ENCODE measurements around the gene MEAF6. TPM values are rescaled to one million over a fixed set of nuclear protein-coding genes. Genes with fewer than 3 reads are reported as not detected.

MEAF6 gene
- total and polyA plus RNA-seq, 2 of the 4 experiments (the other 2 are of a cell fraction): 36.2 to 40.7 TPM

- TF ChIP-seq NFE2L2 (IDR thresholded peaks at IDR 0.05; ENCODE audit: low read depth, low read length) (no peak), MXI1 (IDR thresholded peaks at IDR 0.05; ENCODE audit: borderline replicate concordance, low read depth, low read length) (peak; percentile 79)
These were observed 39.6 kb upstream of the MEAF6 start, which contains the start of gene SNIP1 (continued) for GRCh38 chr1:37553927-37554808.

DNA sequence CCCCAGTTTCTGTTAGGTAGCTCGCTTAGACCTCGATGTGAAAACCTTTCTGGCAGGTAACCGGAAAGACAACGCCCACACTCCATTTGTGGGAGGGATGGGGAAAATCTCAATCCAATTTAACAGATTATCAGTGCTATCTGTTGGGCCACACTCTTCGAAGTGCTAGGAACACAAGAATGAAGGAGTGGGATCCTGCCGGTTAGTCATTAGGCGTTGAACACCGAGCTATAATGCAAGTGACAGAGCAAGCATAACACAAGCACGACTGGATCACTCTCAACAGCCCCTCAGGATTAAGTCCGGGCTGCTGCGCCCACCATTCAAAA, 39.0 kb upstream of the MEAF6 start:
- H2AK9ac ChIP-seq (replicated peaks; ENCODE audit: low read depth, low read length, poor library complexity): peak overlapping the region; percentile 7
- peak overlapping the region; percentile 88 for H3K4me3 ChIP-seq (ENCODE audit: insufficient read depth, low read depth, low read length)
- no peak overlapping the region for H2BK20ac ChIP-seq (ENCODE audit: low read depth, low read length)
- no peak overlapping the region for H4K91ac ChIP-seq (ENCODE audit: insufficient read depth, low read depth, low read length)
- H3K4ac ChIP-seq (ENCODE audit: low read depth, low read length): peak overlapping the region; percentile 74
- dilution Hi-C loops (cut with HindIII; ENCODE audit: low sequenced_read_pairs, unreplicated experiment): no loop called here
- peak overlapping the region; percentile 91 for H2AFZ ChIP-seq (replicated peaks; ENCODE audit: low read length, poor library complexity)
- peak overlapping the region; percentile 68 to 87 for H4K8ac ChIP-seq (ENCODE audit: low read depth in 2 of 2, low read length in 2 of 2)
- H3K4me2 ChIP-seq (ENCODE audit: low read depth, low read length): peak overlapping the region; percentile 99
- H3K79me1 ChIP-seq (ENCODE audit: low read depth in 1 of 2, low read length in 2 of 2): peaks cover 9 to 28% of the 10 kb centered on the region in 2 experiments; a peak in 3 of 4 replicates
- H3K14ac ChIP-seq (replicated peaks; ENCODE audit: low read depth, low read length): peak overlapping the region; percentile 26; the same call in 1 of the 2 replicates
- H2BK15ac ChIP-seq (ENCODE audit: low read depth, low read length): no peak overlapping the region
- H4K20me1 ChIP-seq (ENCODE audit: insufficient read depth, low read length): peaks cover 16% of the 10 kb centered on the region; the same call in 1 of the 2 replicates
- H3K23ac ChIP-seq (ENCODE audit: low read depth, low read length): peak overlapping the region; percentile 22; the same call in 1 of the 2 replicates
- no TSS peak for BruUV-seq (replicated peaks)
- H4K5ac ChIP-seq (ENCODE audit: low read depth, low read length): peak overlapping the region; percentile 53
- peak overlapping the region; percentile 62 for H2AK5ac ChIP-seq (ENCODE audit: low read depth, low read length)
- H3K9me1 ChIP-seq (ENCODE audit: insufficient read depth, low read length): peaks cover 4% of the 10 kb centered on the region; the same call in 1 of the 2 replicates
- H3K27ac ChIP-seq (ENCODE audit: insufficient read depth, low read length): peak overlapping the region; percentile 70
- H2BK120ac ChIP-seq (ENCODE audit: low read depth, low read length): no peak overlapping the region
- H3K36me3 ChIP-seq (ENCODE audit: control insufficient read depth, insufficient read depth, low read length): peaks cover 10% of the 10 kb centered on the region
- ATAC-seq (ENCODE audit: low read depth): no peak
- no peaks in the 10 kb centered on the region for H3K9me3 ChIP-seq (ENCODE audit: control insufficient read depth, insufficient read depth, low read length)
- in situ Hi-C loops (cut with MboI; ENCODE audit: low sequenced_read_pairs): no loop called here
- peaks cover 3% of the 10 kb centered on the region for H3K4me1 ChIP-seq (ENCODE audit: control insufficient read depth, insufficient read depth, low read length)
- no peak for DNase-seq
- no peaks in the 10 kb centered on the region for H3K27me3 ChIP-seq (ENCODE audit: control insufficient read depth, insufficient read depth, low read length)
- intact Hi-C loops (cut with micrococcal nuclease): no loop called here
- no peak overlapping the region for H2BK5ac ChIP-seq (ENCODE audit: low read depth, low read length, poor library complexity, severe bottlenecking)
- WGBS, 2 experiments (ENCODE audit: extremely low coverage in 2 of 2, insufficient read length in 1 of 2): 0% methylated on average over 4 of the region's 11 CpGs; no CpG with 5 or more reads in 1 of the 2 experiments
- POLR2A ChIA-PET (ENCODE audit: unreplicated experiment): no interaction called here
- H3K9ac ChIP-seq (ENCODE audit: low read depth, low read length): peak overlapping the region; percentile 78
- no peak overlapping the region for H3K56ac ChIP-seq (ENCODE audit: extremely low read depth, insufficient read depth, low read length)
- H3K18ac ChIP-seq (ENCODE audit: low read depth, low read length): no peak overlapping the region
- CTCF ChIA-PET: no interaction called here
- TF ChIP-seq RFX5 (IDR thresholded peaks at IDR 0.05; ENCODE audit: low read depth, low read length) (no peak), BHLHE40 (IDR thresholded peaks at IDR 0.05; ENCODE audit: low read depth, low read length) (no peak), MAFK (IDR thresholded peaks at IDR 0.05; ENCODE audit: low read depth, low read length) (no peak), RCOR1 (IDR thresholded peaks at IDR 0.05; ENCODE audit: insufficient replicate concordance, low read length) (no peak), RAD21 (IDR thresholded peaks at IDR 0.05; ENCODE audit: low read length) (no peak), MXI1 (IDR thresholded peaks at IDR 0.05; ENCODE audit: borderline replicate concordance, low read depth, low read length) (no peak), FOS (IDR thresholded peaks at IDR 0.05; ENCODE audit: low read depth, low read length) (no peak), POLR2A (IDR thresholded peaks at IDR 0.05; ENCODE audit: low read depth, low read length) (no peak), CEBPB (IDR thresholded peaks at IDR 0.05; ENCODE audit: low read depth, low read length) (no peak), SMC3 (IDR thresholded peaks at IDR 0.05; ENCODE audit: low read depth, low read length) (no peak), NFE2L2 (IDR thresholded peaks at IDR 0.05; ENCODE audit: low read depth, low read length) (no peak)
- TF ChIP-seq, protein P1, sequence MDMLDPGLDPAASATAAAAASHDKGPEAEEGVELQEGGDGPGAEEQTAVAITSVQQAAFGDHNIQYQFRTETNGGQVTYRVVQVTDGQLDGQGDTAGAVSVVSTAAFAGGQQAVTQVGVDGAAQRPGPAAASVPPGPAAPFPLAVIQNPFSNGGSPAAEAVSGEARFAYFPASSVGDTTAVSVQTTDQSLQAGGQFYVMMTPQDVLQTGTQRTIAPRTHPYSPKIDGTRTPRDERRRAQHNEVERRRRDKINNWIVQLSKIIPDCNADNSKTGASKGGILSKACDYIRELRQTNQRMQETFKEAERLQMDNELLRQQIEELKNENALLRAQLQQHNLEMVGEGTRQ (IDR thresholded peaks at IDR 0.05; ENCODE audit: low read depth, low read length): no peak
- TF ChIP-seq, protein P2, sequence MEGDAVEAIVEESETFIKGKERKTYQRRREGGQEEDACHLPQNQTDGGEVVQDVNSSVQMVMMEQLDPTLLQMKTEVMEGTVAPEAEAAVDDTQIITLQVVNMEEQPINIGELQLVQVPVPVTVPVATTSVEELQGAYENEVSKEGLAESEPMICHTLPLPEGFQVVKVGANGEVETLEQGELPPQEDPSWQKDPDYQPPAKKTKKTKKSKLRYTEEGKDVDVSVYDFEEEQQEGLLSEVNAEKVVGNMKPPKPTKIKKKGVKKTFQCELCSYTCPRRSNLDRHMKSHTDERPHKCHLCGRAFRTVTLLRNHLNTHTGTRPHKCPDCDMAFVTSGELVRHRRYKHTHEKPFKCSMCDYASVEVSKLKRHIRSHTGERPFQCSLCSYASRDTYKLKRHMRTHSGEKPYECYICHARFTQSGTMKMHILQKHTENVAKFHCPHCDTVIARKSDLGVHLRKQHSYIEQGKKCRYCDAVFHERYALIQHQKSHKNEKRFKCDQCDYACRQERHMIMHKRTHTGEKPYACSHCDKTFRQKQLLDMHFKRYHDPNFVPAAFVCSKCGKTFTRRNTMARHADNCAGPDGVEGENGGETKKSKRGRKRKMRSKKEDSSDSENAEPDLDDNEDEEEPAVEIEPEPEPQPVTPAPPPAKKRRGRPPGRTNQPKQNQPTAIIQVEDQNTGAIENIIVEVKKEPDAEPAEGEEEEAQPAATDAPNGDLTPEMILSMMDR (conservative IDR thresholded peaks at IDR 0.05; ENCODE audit: low read depth, low read length): no peak
